ENCODE data around the gene TUNAR. TPM values are rescaled to one million over a fixed set of nuclear protein-coding genes. Genes with fewer than 3 reads are reported as not detected.

The TUNAR gene
- total RNA-seq, 1 experiment from 2014 or later = not detected

- no TSS peak for BruUV-seq (replicated peaks)
- intact Hi-C loops (cut with micrococcal nuclease; ENCODE audit: unreplicated experiment) = no loop called here
- CTCF ChIA-PET = no interaction called here
These were observed 58.7 kb downstream of the TUNAR start for GRCh38 chr14:95935228-95935822.

GRCh38 chr14:95936041-95936440 lies 59.4 kb downstream of the TUNAR start:
- H3K4me1 ChIP-seq (replicated peaks; ENCODE audit: insufficient read depth) = no peaks in the 10 kb centered on the region
- intact Hi-C loops (cut with micrococcal nuclease; ENCODE audit: unreplicated experiment) = no loop called here
- H3K79me2 ChIP-seq (ENCODE audit: low read depth) = no peaks in the 10 kb centered on the region
- DNase-seq = no peak
- H3K27me3 ChIP-seq (ENCODE audit: insufficient read depth, low read depth) = no peaks in the 10 kb centered on the region
- no peaks in the 10 kb centered on the region for H3K9me3 ChIP-seq (ENCODE audit: insufficient read depth, low read depth)
- no peak overlapping the region for H3K4me3 ChIP-seq
- ChIA-PET POLR2A (ENCODE audit: unreplicated experiment) (no interaction called here), CTCF (no interaction called here)
- H2AFZ ChIP-seq = no peak overlapping the region
- no peaks in the 10 kb centered on the region for H3K9me2 ChIP-seq (ENCODE audit: insufficient read depth)
- no peak overlapping the region for H3K27ac ChIP-seq
- H3K4me2 ChIP-seq = no peak overlapping the region
- H3F3A ChIP-seq (ENCODE audit: insufficient read depth, low read depth) = no peaks in the 10 kb centered on the region
- no TSS peak for BruUV-seq (replicated peaks)
- H3K36me3 ChIP-seq (ENCODE audit: low read depth) = no peaks in the 10 kb centered on the region
- TF ChIP-seq EZH2 (IDR thresholded peaks at IDR 0.05; ENCODE audit: low read depth) (no peak), CTCF (conservative IDR thresholded peaks at IDR 0.05) (no peak)
- H4K20me1 ChIP-seq (ENCODE audit: insufficient read depth) = no peaks in the 10 kb centered on the region

More at GRCh38 chr14:95935228-95935822, 58.7 kb downstream of the TUNAR start:
- Histone ChIP-seq H3K79me2 (ENCODE audit: low read depth) (no peaks in the 10 kb centered on the region), H2AFZ (no peak overlapping the region), H3K9me3 (ENCODE audit: insufficient read depth, low read depth) (no peaks in the 10 kb centered on the region), H3K4me3 (no peak overlapping the region), H3K4me2 (no peak overlapping the region), H3K4me1 (replicated peaks; ENCODE audit: insufficient read depth) (no peaks in the 10 kb centered on the region), H3K36me3 (ENCODE audit: low read depth) (no peaks in the 10 kb centered on the region), H3K9me2 (ENCODE audit: insufficient read depth) (no peaks in the 10 kb centered on the region), H3F3A (ENCODE audit: insufficient read depth, low read depth) (no peaks in the 10 kb centered on the region), H3K27me3 (ENCODE audit: insufficient read depth, low read depth) (no peaks in the 10 kb centered on the region), H3K27ac (no peak overlapping the region), H4K20me1 (ENCODE audit: insufficient read depth) (no peaks in the 10 kb centered on the region)
- POLR2A ChIA-PET (ENCODE audit: unreplicated experiment) = no interaction called here
- TF ChIP-seq EZH2 (IDR thresholded peaks at IDR 0.05; ENCODE audit: low read depth) (no peak), CTCF (conservative IDR thresholded peaks at IDR 0.05) (no peak)
- peak in 1 of 2 experiments; percentile 0 for DNase-seq

GRCh38 chr14:95939335-95939734 lies 62.7 kb downstream of the TUNAR start:
- BruUV-seq (replicated peaks) = no TSS peak

More at GRCh38 chr14:95939335-95939734, 62.7 kb downstream of the TUNAR start:
- Histone ChIP-seq H3K27me3 (ENCODE audit: insufficient read depth, low read depth) (no peaks in the 10 kb centered on the region), H3K36me3 (ENCODE audit: low read depth) (no peaks in the 10 kb centered on the region), H3K27ac (no peak overlapping the region), H3K9me2 (ENCODE audit: insufficient read depth) (no peaks in the 10 kb centered on the region), H3K4me1 (replicated peaks; ENCODE audit: insufficient read depth) (no peaks in the 10 kb centered on the region), H3K4me2 (no peak overlapping the region), H2AFZ (no peak overlapping the region), H3K4me3 (no peak overlapping the region), H3F3A (ENCODE audit: insufficient read depth, low read depth) (no peaks in the 10 kb centered on the region), H4K20me1 (ENCODE audit: insufficient read depth) (no peaks in the 10 kb centered on the region), H3K79me2 (ENCODE audit: low read depth) (no peaks in the 10 kb centered on the region), H3K9me3 (ENCODE audit: insufficient read depth, low read depth) (no peaks in the 10 kb centered on the region)
- no peak for TF ChIP-seq EZH2 (IDR thresholded peaks at IDR 0.05; ENCODE audit: low read depth)
- no peak for TF ChIP-seq CTCF (conservative IDR thresholded peaks at IDR 0.05)
- intact Hi-C loops (cut with micrococcal nuclease; ENCODE audit: unreplicated experiment) = no loop called here
- POLR2A ChIA-PET (ENCODE audit: unreplicated experiment) = no interaction called here
- DNase-seq = no peak
- CTCF ChIA-PET = no interaction called here

Measured in PC-9 (cell line).